ENCODE measurements around the gene CIDEB. TPM values are rescaled to one million over a fixed set of nuclear protein-coding genes. Genes with fewer than 3 reads are reported as not detected.
A peak's percentile ranks its signal among the peaks of the same experiment; 100 is the strongest.

Gene CIDEB
- polyA plus RNA-seq, 1 donor, result 105 TPM

GRCh38 chr14:24323341-24323740, 15.6 kb upstream of the CIDEB start:
- H3K4me1 ChIP-seq (ENCODE audit: control insufficient read depth, insufficient read depth, low read length), result no peaks in the 10 kb centered on the region
- H3K27ac ChIP-seq (ENCODE audit: low read length), result no peak overlapping the region
- no CpG with 5 or more reads among the region's 3 CpGs for WGBS (ENCODE audit: insufficient coverage, low lambda C conversion rate)
- peaks cover 14% of the 10 kb centered on the region for H3K27me3 ChIP-seq (ENCODE audit: control insufficient read depth, insufficient read depth, low read length)
- no peaks in the 10 kb centered on the region for H3K36me3 ChIP-seq (ENCODE audit: control insufficient read depth, insufficient read depth, low read length)
- DNase-seq, result no peak
- H3K9me3 ChIP-seq (ENCODE audit: control insufficient read depth, low read depth, low read length), result no peaks in the 10 kb centered on the region
- no peak overlapping the region for H3K4me3 ChIP-seq (ENCODE audit: low read length)

GRCh38 chr14:24322672-24323071, 14.9 kb upstream of the CIDEB start:
- no peaks in the 10 kb centered on the region for H3K4me1 ChIP-seq (ENCODE audit: control insufficient read depth, insufficient read depth, low read length)
- no peak overlapping the region for H3K4me3 ChIP-seq (ENCODE audit: low read length)
- WGBS (ENCODE audit: insufficient coverage, low lambda C conversion rate), result no CpG with 5 or more reads among the region's 10 CpGs
- H3K9me3 ChIP-seq (ENCODE audit: control insufficient read depth, low read depth, low read length), result no peaks in the 10 kb centered on the region
- no peak for DNase-seq
- no peak overlapping the region for H3K27ac ChIP-seq (ENCODE audit: low read length)
- H3K36me3 ChIP-seq (ENCODE audit: control insufficient read depth, insufficient read depth, low read length), result no peaks in the 10 kb centered on the region
- peaks cover 20% of the 10 kb centered on the region for H3K27me3 ChIP-seq (ENCODE audit: control insufficient read depth, insufficient read depth, low read length)

GRCh38 chr14:24321212-24321975, 13.6 kb upstream of the CIDEB start:
- 83% methylated on average over 2 of the region's 14 CpGs for WGBS (ENCODE audit: insufficient coverage, low lambda C conversion rate)
- Histone ChIP-seq H3K27ac (ENCODE audit: low read length) (no peak overlapping the region), H3K4me1 (ENCODE audit: control insufficient read depth, insufficient read depth, low read length) (peaks cover 3% of the 10 kb centered on the region), H3K36me3 (ENCODE audit: control insufficient read depth, insufficient read depth, low read length) (no peaks in the 10 kb centered on the region), H3K27me3 (ENCODE audit: control insufficient read depth, insufficient read depth, low read length) (peaks cover 33% of the 10 kb centered on the region), H3K9me3 (ENCODE audit: control insufficient read depth, low read depth, low read length) (peaks cover 3% of the 10 kb centered on the region), H3K4me3 (ENCODE audit: low read length) (no peak overlapping the region)
- no peak for DNase-seq

- no peak for DNase-seq
- no CpG with 5 or more reads among the region's 3 CpGs for WGBS (ENCODE audit: insufficient coverage, low lambda C conversion rate)
- Histone ChIP-seq H3K4me3 (ENCODE audit: low read length) (no peak overlapping the region), H3K27ac (ENCODE audit: low read length) (no peak overlapping the region), H3K36me3 (ENCODE audit: control insufficient read depth, insufficient read depth, low read length) (no peaks in the 10 kb centered on the region), H3K9me3 (ENCODE audit: control insufficient read depth, low read depth, low read length) (peaks cover 7% of the 10 kb centered on the region), H3K27me3 (ENCODE audit: control insufficient read depth, insufficient read depth, low read length) (peaks cover 48% of the 10 kb centered on the region), H3K4me1 (ENCODE audit: control insufficient read depth, insufficient read depth, low read length) (peaks cover 6% of the 10 kb centered on the region)
These were observed 9.6 kb upstream of the CIDEB start for GRCh38 chr14:24317141-24317928.

GRCh38 chr14:24316597-24316950, 8.8 kb upstream of the CIDEB start:
- Histone ChIP-seq H3K27me3 (ENCODE audit: control insufficient read depth, insufficient read depth, low read length) (peaks cover 48% of the 10 kb centered on the region), H3K27ac (ENCODE audit: low read length) (no peak overlapping the region), H3K9me3 (ENCODE audit: control insufficient read depth, low read depth, low read length) (peaks cover 7% of the 10 kb centered on the region), H3K36me3 (ENCODE audit: control insufficient read depth, insufficient read depth, low read length) (no peaks in the 10 kb centered on the region), H3K4me3 (ENCODE audit: low read length) (no peak overlapping the region), H3K4me1 (ENCODE audit: control insufficient read depth, insufficient read depth, low read length) (peaks cover 6% of the 10 kb centered on the region)
- no peak for DNase-seq
- WGBS (ENCODE audit: insufficient coverage, low lambda C conversion rate), result no CpG with 5 or more reads among the region's 18 CpGs

GRCh38 chr14:24315807-24316596, 8.2 kb upstream of the CIDEB start:
- H3K36me3 ChIP-seq (ENCODE audit: control insufficient read depth, insufficient read depth, low read length), result no peaks in the 10 kb centered on the region
- H3K4me3 ChIP-seq (ENCODE audit: low read length), result no peak overlapping the region
- peak in 1 of 2 donors; percentile 64 for DNase-seq
- WGBS (ENCODE audit: insufficient coverage, low lambda C conversion rate), result no CpG with 5 or more reads among the region's 70 CpGs
- peaks cover 7% of the 10 kb centered on the region for H3K9me3 ChIP-seq (ENCODE audit: control insufficient read depth, low read depth, low read length)
- H3K27me3 ChIP-seq (ENCODE audit: control insufficient read depth, insufficient read depth, low read length), result peaks cover 48% of the 10 kb centered on the region
- peaks cover 6% of the 10 kb centered on the region for H3K4me1 ChIP-seq (ENCODE audit: control insufficient read depth, insufficient read depth, low read length)
- no peak overlapping the region for H3K27ac ChIP-seq (ENCODE audit: low read length)

GRCh38 chr14:24315243-24315806, 7.5 kb upstream of the CIDEB start:
- peaks cover 7% of the 10 kb centered on the region for H3K9me3 ChIP-seq (ENCODE audit: control insufficient read depth, low read depth, low read length)
- no peak for DNase-seq
- H3K27me3 ChIP-seq (ENCODE audit: control insufficient read depth, insufficient read depth, low read length), result peaks cover 48% of the 10 kb centered on the region
- no peaks in the 10 kb centered on the region for H3K36me3 ChIP-seq (ENCODE audit: control insufficient read depth, insufficient read depth, low read length)
- no peak overlapping the region for H3K4me3 ChIP-seq (ENCODE audit: low read length)
- H3K4me1 ChIP-seq (ENCODE audit: control insufficient read depth, insufficient read depth, low read length), result peaks cover 8% of the 10 kb centered on the region
- no peak overlapping the region for H3K27ac ChIP-seq (ENCODE audit: low read length)
- no CpG with 5 or more reads among the region's 10 CpGs for WGBS (ENCODE audit: insufficient coverage, low lambda C conversion rate)

GRCh38 chr14:24314377-24315193, 6.8 kb upstream of the CIDEB start:
- WGBS (ENCODE audit: insufficient coverage, low lambda C conversion rate), result no CpG with 5 or more reads among the region's 5 CpGs
- Histone ChIP-seq H3K4me1 (ENCODE audit: control insufficient read depth, insufficient read depth, low read length) (peaks cover 16% of the 10 kb centered on the region), H3K27me3 (ENCODE audit: control insufficient read depth, insufficient read depth, low read length) (peaks cover 46% of the 10 kb centered on the region), H3K4me3 (ENCODE audit: low read length) (no peak overlapping the region), H3K36me3 (ENCODE audit: control insufficient read depth, insufficient read depth, low read length) (no peaks in the 10 kb centered on the region), H3K27ac (ENCODE audit: low read length) (no peak overlapping the region), H3K9me3 (ENCODE audit: control insufficient read depth, low read depth, low read length) (peaks cover 7% of the 10 kb centered on the region)
- DNase-seq, result no peak

GRCh38 chr14:24313913-24314312, 6.1 kb upstream of the CIDEB start:
- Histone ChIP-seq H3K27me3 (ENCODE audit: control insufficient read depth, insufficient read depth, low read length) (peaks cover 40% of the 10 kb centered on the region), H3K4me3 (ENCODE audit: low read length) (no peak overlapping the region), H3K9me3 (ENCODE audit: control insufficient read depth, low read depth, low read length) (peaks cover 7% of the 10 kb centered on the region), H3K4me1 (ENCODE audit: control insufficient read depth, insufficient read depth, low read length) (peaks cover 21% of the 10 kb centered on the region), H3K36me3 (ENCODE audit: control insufficient read depth, insufficient read depth, low read length) (no peaks in the 10 kb centered on the region), H3K27ac (ENCODE audit: low read length) (no peak overlapping the region)
- WGBS (ENCODE audit: insufficient coverage, low lambda C conversion rate), result no CpG with 5 or more reads among the region's 2 CpGs
- DNase-seq, result no peak
